Right lobe of liver (tissue), 4 donors: ENCODE measurements around the gene RBM19.

ENCODE experiments used
- CTCF ChIP-seq, 4 donors: fragments of 200-600 bp in 3 of 4; fragments of 450-650 bp in 1 of 4; IDR thresholded peaks; one replicate each; pipeline versions ENCODE4 v1.5.1 to v1.8.0; 2016 to 2022; ENCODE audit warnings: antibody characterized with exemption in 4 of 4, mild to moderate bottlenecking in 2 of 4
- POLR2A ChIP-seq: fragments of 450-650 bp; IDR thresholded peaks from one replicate; pipeline ENCODE4 v1.6.1; 2017; ENCODE audit warnings: antibody characterized with exemption, mild to moderate bottlenecking
- donor health status: DM: no; HTN: no; CAD: no.
- donor health status: DM: no; HTN: no; CAD: no.
- donor health status: DM: no; HTN: yes; CAD: no.

- TF ChIP-seq CTCF (IDR thresholded peaks at IDR 0.05) (no peak), POLR2A (no peak)
Measured at GRCh38 chr12:113994051-113994450, 27.9 kb upstream of the RBM19 start.
